WTC11 (cell line): ENCODE measurements around the gene DAPK1. TPM values are rescaled to one million over a fixed set of nuclear protein-coding genes. Genes with fewer than 3 reads are reported as not detected.

Experiments used
- ATAC-seq: fragments of 200-7000 bp; cut with Tn5 transposase; 2 replicates; pipeline ENCODE4 v1.10.0; 2021; ENCODE audit warnings: mild to moderate bottlenecking, moderate library complexity
- CTCF ChIA-PET: fragments of 300-600 bp; sonication (Branson Sonifier 250); formaldehyde crosslinking; loops from one replicate; lab custom pipeline; 2021; ENCODE audit warnings: antibody characterized with exemption; lab: Charles Lee
- POLR2A ChIA-PET: fragments of 350-600 bp; sonication (Branson Sonifier 250); formaldehyde crosslinking; loops from one replicate; lab custom pipeline; 2021; ENCODE audit warnings: antibody characterized with exemption; lab: Charles Lee
- DNase-seq: peaks from one replicate; pipeline ENCODE4 v3.0.0; 2021; ENCODE audit warnings: low spot score
- H3K27ac Mint-ChIP-seq: 2 replicates; pipeline ENCODE4 v1.8.0; 2021; ENCODE audit warnings: mixed read lengths
- H3K27me3 Mint-ChIP-seq: 2 replicates; pipeline ENCODE4 v1.8.0; 2021; ENCODE audit warnings: low read depth, mild to moderate bottlenecking, moderate library complexity, mixed read lengths
- H3K36me3 Mint-ChIP-seq: 2 replicates; pipeline ENCODE4 v1.8.0; 2021; ENCODE audit warnings: mixed read lengths
- H3K4me1 Mint-ChIP-seq: 2 replicates; pipeline ENCODE4 v1.8.0; 2022; ENCODE audit warnings: mixed read lengths
- H3K4me3 Mint-ChIP-seq: 2 replicates; pipeline ENCODE4 v1.8.0; 2021; ENCODE audit warnings: mild to moderate bottlenecking, moderate library complexity, mixed read lengths
- H3K9me3 Mint-ChIP-seq: 2 replicates; pipeline ENCODE4 v1.8.0; 2021; ENCODE audit warnings: mixed read lengths
- ELF4 ChIP-seq: sonication (generic); formaldehyde crosslinking; IDR thresholded peaks from 2 replicates; pipeline ENCODE4 v1.8.1; 2022; ENCODE audit warnings: low read depth, mild to moderate bottlenecking, moderate library complexity, missing genetic modification reagents
- FOXK1 ChIP-seq: sonication (generic); formaldehyde crosslinking; IDR thresholded peaks from 2 replicates; pipeline ENCODE4 v1.8.0; 2022; ENCODE audit warnings: mild to moderate bottlenecking, moderate library complexity, missing genetic modification reagents
- FOXP1 ChIP-seq: sonication (generic); formaldehyde crosslinking; IDR thresholded peaks from 2 replicates; pipeline ENCODE4 v1.8.0; 2022; ENCODE audit warnings: missing genetic modification reagents, mild to moderate bottlenecking, moderate library complexity, borderline replicate concordance
- NFATC4 ChIP-seq: fragments of 250-450 bp; sonication (Bioruptor Pico); IDR thresholded peaks from 2 replicates; pipeline ENCODE4 v1.9.0; 2021; ENCODE audit warnings: mild to moderate bottlenecking
- PRRX2 ChIP-seq: fragments of 250-450 bp; sonication (Bioruptor Pico); IDR thresholded peaks from 2 replicates; pipeline ENCODE4 v1.8.0; 2021; ENCODE audit warnings: mild to moderate bottlenecking
- RELA ChIP-seq: sonication (generic); formaldehyde crosslinking; IDR thresholded peaks from 2 replicates; pipeline ENCODE4 v1.8.1; 2022; ENCODE audit warnings: missing genetic modification reagents, mild to moderate bottlenecking, borderline replicate concordance
- TCF7 ChIP-seq: sonication (generic); formaldehyde crosslinking; IDR thresholded peaks from 2 replicates; pipeline ENCODE4 v1.8.0; 2022; ENCODE audit warnings: mild to moderate bottlenecking, low read depth, missing genetic modification reagents, moderate library complexity
- ZNF121 ChIP-seq: sonication (generic); formaldehyde crosslinking; IDR thresholded peaks from 2 replicates; pipeline ENCODE4 v1.8.0; 2023; ENCODE audit warnings: missing genetic modification reagents
- ZNF416 ChIP-seq: fragments of 250-450 bp; sonication (Bioruptor Pico); IDR thresholded peaks from 2 replicates; pipeline ENCODE4 v1.9.0; 2021; ENCODE audit warnings: mild to moderate bottlenecking, inconsistent platforms
- ZNF423 ChIP-seq: fragments of 250-450 bp; sonication (Bioruptor Pico); IDR thresholded peaks from 2 replicates; pipeline ENCODE4 v2.1.2; 2022; ENCODE audit warnings: mild to moderate bottlenecking, moderate library complexity
- ZNF671 ChIP-seq: fragments of 250-450 bp; sonication (Bioruptor Pico); IDR thresholded peaks from 2 replicates; pipeline ENCODE4 v1.8.0; 2021; ENCODE audit warnings: mild to moderate bottlenecking
- total RNA-seq: library from RNA; stranded (reverse); gene quantifications from 3 replicates; pipeline ENCODE4 v1.2.3, GENCODE V29; 2021
- TF ChIP-seq, protein P1 (sequence below): sonication (generic); formaldehyde crosslinking; IDR thresholded peaks from 2 replicates; pipeline ENCODE4 v1.8.1; 2022; ENCODE audit warnings: missing genetic modification reagents, borderline replicate concordance
- TF ChIP-seq, protein P2 (sequence below): fragments of 200-600 bp; IDR thresholded peaks from 2 replicates; pipeline ENCODE4 v1.8.0; 2022; ENCODE audit warnings: antibody characterized with exemption
- TF ChIP-seq, protein P3 (sequence below): sonication (generic); formaldehyde crosslinking; IDR thresholded peaks from 2 replicates; pipeline ENCODE4 v1.8.1; 2023; ENCODE audit warnings: mild to moderate bottlenecking, missing genetic modification reagents, moderate library complexity
- TF ChIP-seq, protein P4 (sequence below): fragments of 250-450 bp; sonication (Bioruptor Pico); IDR thresholded peaks from 2 replicates; pipeline ENCODE4 v1.9.0; 2021; ENCODE audit warnings: moderate library complexity, mild to moderate bottlenecking, inconsistent platforms, borderline replicate concordance
- TF ChIP-seq, protein P5 (sequence below): sonication (generic); formaldehyde crosslinking; IDR thresholded peaks from 2 replicates; pipeline ENCODE4 v1.8.0; 2022; ENCODE audit warnings: mild to moderate bottlenecking, missing genetic modification reagents

The DAPK1 gene
- total RNA-seq, 1 experiment from 2014 or later = 129 TPM

DNA sequence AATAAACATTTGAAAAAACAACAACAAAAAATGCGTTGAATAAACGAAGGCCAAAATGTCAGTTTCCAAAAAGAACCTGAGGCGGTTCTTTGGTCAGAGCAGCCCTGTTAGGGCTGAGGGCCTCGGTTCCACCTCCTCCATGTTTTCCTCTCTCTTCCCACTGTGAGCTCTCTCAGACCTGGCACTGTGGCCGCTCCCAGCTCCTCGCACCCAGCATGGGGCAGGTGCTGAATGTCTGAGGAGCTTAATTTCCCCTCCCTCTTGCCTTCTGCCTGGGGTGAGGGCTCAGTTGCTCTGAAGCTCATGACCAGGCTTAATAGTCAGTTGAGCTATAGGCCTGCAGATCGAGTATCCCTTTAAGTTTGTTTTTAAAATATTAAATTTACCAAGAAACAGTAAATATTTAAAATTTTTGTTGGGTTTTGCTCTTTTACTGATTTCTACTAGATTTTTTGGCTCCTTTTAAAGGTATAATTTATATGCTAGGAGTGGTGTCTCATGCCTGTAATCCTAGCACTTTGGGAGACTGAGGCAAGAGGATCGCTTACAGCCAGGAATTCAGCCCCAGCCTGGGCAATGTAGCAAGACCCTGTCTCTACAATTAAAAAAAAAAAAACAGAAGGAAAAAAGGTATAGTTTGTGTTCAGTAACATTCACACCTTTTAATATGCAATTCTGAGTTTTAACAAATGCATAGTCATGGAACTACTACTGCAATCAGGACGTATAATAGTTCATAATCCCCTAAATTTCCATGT, 28.1 kb downstream of the DAPK1 start:
- peaks cover 3% of the 10 kb centered on the region; the same call in 1 of the 2 replicates for H3K9me3 Mint-ChIP-seq
- ChIA-PET POLR2A (no interaction called here), CTCF (interaction anchor here (0.8 to 1.0 kb wide), 3 partner anchors 9 to 28 kb away, joined by 3 to 5 read pairs (median 3); partner anchors contain the start of gene DAPK1)
- H3K4me1 Mint-ChIP-seq = peaks cover 71% of the 10 kb centered on the region
- DNase-seq (peak; percentile 33), ATAC-seq (peak; percentile 69)
- H3K27me3 Mint-ChIP-seq = no peaks in the 10 kb centered on the region
- H3K36me3 Mint-ChIP-seq = peaks cover 21% of the 10 kb centered on the region
- TF ChIP-seq FOXP1 (CRISPR knock-in tag) = no peak
- TF ChIP-seq ZNF416 (CRISPR knock-in tag) = no peak
- TF ChIP-seq ELF4 (CRISPR knock-in tag) = no peak
- TF ChIP-seq ZNF121 (CRISPR knock-in tag) = peak; percentile 85; the same call in 1 of the 2 replicates
- TF ChIP-seq FOXK1 (CRISPR knock-in tag) = no peak
- no peak for TF ChIP-seq PRRX2 (CRISPR knock-in tag)
- TF ChIP-seq, protein P1, sequence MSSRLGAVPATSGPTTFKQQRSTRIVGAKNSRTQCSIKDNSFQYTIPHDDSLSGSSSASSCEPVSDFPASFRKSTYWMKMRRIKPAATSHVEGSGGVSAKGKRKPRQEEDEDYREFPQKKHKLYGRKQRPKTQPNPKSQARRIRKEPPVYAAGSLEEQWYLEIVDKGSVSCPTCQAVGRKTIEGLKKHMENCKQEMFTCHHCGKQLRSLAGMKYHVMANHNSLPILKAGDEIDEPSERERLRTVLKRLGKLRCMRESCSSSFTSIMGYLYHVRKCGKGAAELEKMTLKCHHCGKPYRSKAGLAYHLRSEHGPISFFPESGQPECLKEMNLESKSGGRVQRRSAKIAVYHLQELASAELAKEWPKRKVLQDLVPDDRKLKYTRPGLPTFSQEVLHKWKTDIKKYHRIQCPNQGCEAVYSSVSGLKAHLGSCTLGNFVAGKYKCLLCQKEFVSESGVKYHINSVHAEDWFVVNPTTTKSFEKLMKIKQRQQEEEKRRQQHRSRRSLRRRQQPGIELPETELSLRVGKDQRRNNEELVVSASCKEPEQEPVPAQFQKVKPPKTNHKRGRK (CRISPR knock-in tag) = no peak
- TF ChIP-seq ZNF423 (CRISPR knock-in tag) = peak; percentile 54
- TF ChIP-seq, protein P2, sequence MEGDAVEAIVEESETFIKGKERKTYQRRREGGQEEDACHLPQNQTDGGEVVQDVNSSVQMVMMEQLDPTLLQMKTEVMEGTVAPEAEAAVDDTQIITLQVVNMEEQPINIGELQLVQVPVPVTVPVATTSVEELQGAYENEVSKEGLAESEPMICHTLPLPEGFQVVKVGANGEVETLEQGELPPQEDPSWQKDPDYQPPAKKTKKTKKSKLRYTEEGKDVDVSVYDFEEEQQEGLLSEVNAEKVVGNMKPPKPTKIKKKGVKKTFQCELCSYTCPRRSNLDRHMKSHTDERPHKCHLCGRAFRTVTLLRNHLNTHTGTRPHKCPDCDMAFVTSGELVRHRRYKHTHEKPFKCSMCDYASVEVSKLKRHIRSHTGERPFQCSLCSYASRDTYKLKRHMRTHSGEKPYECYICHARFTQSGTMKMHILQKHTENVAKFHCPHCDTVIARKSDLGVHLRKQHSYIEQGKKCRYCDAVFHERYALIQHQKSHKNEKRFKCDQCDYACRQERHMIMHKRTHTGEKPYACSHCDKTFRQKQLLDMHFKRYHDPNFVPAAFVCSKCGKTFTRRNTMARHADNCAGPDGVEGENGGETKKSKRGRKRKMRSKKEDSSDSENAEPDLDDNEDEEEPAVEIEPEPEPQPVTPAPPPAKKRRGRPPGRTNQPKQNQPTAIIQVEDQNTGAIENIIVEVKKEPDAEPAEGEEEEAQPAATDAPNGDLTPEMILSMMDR = no peak
- TF ChIP-seq, protein P3, sequence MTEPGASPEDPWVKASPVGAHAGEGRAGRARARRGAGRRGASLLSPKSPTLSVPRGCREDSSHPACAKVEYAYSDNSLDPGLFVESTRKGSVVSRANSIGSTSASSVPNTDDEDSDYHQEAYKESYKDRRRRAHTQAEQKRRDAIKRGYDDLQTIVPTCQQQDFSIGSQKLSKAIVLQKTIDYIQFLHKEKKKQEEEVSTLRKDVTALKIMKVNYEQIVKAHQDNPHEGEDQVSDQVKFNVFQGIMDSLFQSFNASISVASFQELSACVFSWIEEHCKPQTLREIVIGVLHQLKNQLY (CRISPR knock-in tag) = no peak
- TF ChIP-seq, protein P4, sequence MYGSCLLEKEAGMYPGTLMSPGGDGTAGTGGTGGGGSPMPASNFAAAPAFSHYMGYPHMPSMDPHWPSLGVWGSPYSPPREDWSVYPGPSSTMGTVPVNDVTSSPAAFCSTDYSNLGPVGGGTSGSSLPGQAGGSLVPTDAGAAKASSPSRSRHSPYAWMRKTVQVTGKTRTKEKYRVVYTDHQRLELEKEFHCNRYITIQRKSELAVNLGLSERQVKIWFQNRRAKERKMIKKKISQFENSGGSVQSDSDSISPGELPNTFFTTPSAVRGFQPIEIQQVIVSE = no peak
- no peak for TF ChIP-seq RELA
- peak overlapping the region; percentile 44 for H3K27ac Mint-ChIP-seq
- H3K4me3 Mint-ChIP-seq = no peak overlapping the region

DNA sequence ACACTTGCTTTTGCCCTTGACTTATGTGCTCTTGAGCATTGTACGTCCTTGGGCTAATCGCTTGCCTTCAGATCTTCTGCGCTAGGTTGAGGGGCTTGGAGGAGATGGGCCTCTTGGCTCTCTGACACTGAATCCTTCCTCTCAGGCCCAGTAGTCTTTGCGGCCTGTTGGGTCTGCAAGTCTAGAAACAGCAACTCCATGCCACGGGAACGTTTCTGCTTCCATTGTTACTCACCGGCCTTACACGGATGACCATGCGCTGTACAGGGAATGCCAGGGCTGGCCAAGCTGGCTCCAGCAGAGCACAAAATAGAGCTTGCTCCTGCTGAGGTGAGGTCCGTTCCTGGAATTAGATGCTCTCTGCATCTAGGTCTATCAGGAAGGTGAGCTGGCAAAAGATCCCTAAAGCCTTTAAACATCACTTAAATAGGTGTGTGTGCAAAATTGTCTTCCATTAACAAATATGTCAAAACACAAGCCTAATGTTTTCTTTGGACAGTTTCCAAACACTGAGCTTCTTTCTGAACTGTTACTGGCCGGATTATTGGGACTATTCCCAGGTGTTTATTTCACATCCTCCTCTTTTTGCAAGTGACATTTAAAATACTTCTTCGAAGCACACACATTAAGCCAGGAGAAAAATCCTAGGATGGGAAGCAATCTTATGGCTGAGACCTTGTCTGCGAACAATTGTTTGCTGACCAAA, 29.7 kb downstream of the DAPK1 start:
- Mint-ChIP-seq H3K27ac (peak overlapping the region; percentile 62), H3K27me3 (no peaks in the 10 kb centered on the region), H3K4me3 (no peak overlapping the region), H3K36me3 (peaks cover 10% of the 10 kb centered on the region; the same call in 1 of the 2 replicates), H3K9me3 (no peaks in the 10 kb centered on the region), H3K4me1 (peaks cover 86% of the 10 kb centered on the region)
- no peak for DNase-seq
- ChIA-PET POLR2A (interaction anchor here (0.7 kb wide), 1 partner anchor 485 kb away, joined by 5 read pairs; no protein-coding TSS in a partner anchor), CTCF (no interaction called here)
- ATAC-seq = no peak
- no peak for TF ChIP-seq TCF7
- no peak for TF ChIP-seq NFATC4 (CRISPR knock-in tag)
- TF ChIP-seq, protein P5, sequence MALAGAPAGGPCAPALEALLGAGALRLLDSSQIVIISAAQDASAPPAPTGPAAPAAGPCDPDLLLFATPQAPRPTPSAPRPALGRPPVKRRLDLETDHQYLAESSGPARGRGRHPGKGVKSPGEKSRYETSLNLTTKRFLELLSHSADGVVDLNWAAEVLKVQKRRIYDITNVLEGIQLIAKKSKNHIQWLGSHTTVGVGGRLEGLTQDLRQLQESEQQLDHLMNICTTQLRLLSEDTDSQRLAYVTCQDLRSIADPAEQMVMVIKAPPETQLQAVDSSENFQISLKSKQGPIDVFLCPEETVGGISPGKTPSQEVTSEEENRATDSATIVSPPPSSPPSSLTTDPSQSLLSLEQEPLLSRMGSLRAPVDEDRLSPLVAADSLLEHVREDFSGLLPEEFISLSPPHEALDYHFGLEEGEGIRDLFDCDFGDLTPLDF (CRISPR knock-in tag) = no peak
- TF ChIP-seq ZNF671 (CRISPR knock-in tag) = no peak
